ENCODE measurements around the gene FAM47B. TPM values are rescaled to one million over a fixed set of nuclear protein-coding genes. Genes with fewer than 3 reads are reported as not detected.

FAM47B gene
- not detected for total RNA-seq

GRCh38 chrX:34942496-34942895 lies at the start of gene FAM47B:
FAM47B (plus strand) TSS chrX:34942796; CDS start chrX:34942832, 36 bp downstream.
- no peak for DNase-seq (ENCODE audit: extremely low spot score in 2 of 2)

GRCh38 chrX:34893741-34894140 lies 48.9 kb upstream of the FAM47B start:
- TF ChIP-seq POLR2AphosphoS5 (IDR thresholded peaks at IDR 0.05; ENCODE audit: insufficient read depth in 1 of 2, low read depth in 1 of 2), result no peak
- TF ChIP-seq CTCF (IDR thresholded peaks at IDR 0.05), result no peak
- no peak for TF ChIP-seq POLR2A (IDR thresholded peaks at IDR 0.05)
- Histone ChIP-seq H3K9me3 (no peaks in the 10 kb centered on the region), H3K27ac (no peak overlapping the region), H3K27me3 (no peaks in the 10 kb centered on the region), H3K4me3 (no peak overlapping the region), H3K36me3 (no peaks in the 10 kb centered on the region), H3K4me1 (no peaks in the 10 kb centered on the region)
- intact Hi-C loops (cut with DNase I), result no loop called here
- no peak for DNase-seq (ENCODE audit: extremely low spot score in 2 of 2)

More at GRCh38 chrX:34942496-34942895, at the start of gene FAM47B:
- TF ChIP-seq POLR2A (IDR thresholded peaks at IDR 0.05), result no peak
- no peak within 1 kb of the TSS for H3K4me3 ChIP-seq
- no peaks in the 10 kb centered on the region for H3K27me3 ChIP-seq
- intact Hi-C loops (cut with DNase I), result no loop called here
- no peak within 1 kb of the TSS for H3K27ac ChIP-seq
- no peaks in the 10 kb centered on the region for H3K36me3 ChIP-seq
- H3K4me1 ChIP-seq, result no peaks in the 10 kb centered on the region
- H3K9me3 ChIP-seq, result no peaks in the 10 kb centered on the region

- no peak overlapping the region for H3K27ac ChIP-seq
- H3K36me3 ChIP-seq, result no peaks in the 10 kb centered on the region
- no peak overlapping the region for H3K4me3 ChIP-seq
- no peak for DNase-seq (ENCODE audit: extremely low spot score in 2 of 2)
- intact Hi-C loops (cut with DNase I), result no loop called here
- no peaks in the 10 kb centered on the region for H3K27me3 ChIP-seq
- H3K4me1 ChIP-seq, result no peaks in the 10 kb centered on the region
- no peaks in the 10 kb centered on the region for H3K9me3 ChIP-seq
- TF ChIP-seq CTCF (IDR thresholded peaks at IDR 0.05), result no peak
Observed at GRCh38 chrX:34900691-34901090, 41.9 kb upstream of the FAM47B start.

GRCh38 chrX:34901761-34902160 lies 40.8 kb upstream of the FAM47B start:
- no peaks in the 10 kb centered on the region for H3K27me3 ChIP-seq
- TF ChIP-seq CTCF (IDR thresholded peaks at IDR 0.05) (no peak), POLR2AphosphoS5 (IDR thresholded peaks at IDR 0.05; ENCODE audit: insufficient read depth in 1 of 2, low read depth in 1 of 2) (no peak), POLR2A (IDR thresholded peaks at IDR 0.05) (no peak)
- no peaks in the 10 kb centered on the region for H3K4me1 ChIP-seq
- no peak overlapping the region for H3K27ac ChIP-seq
- DNase-seq (ENCODE audit: extremely low spot score in 2 of 2), result no peak
- H3K36me3 ChIP-seq, result no peaks in the 10 kb centered on the region
- no peak overlapping the region for H3K4me3 ChIP-seq
- H3K9me3 ChIP-seq, result no peaks in the 10 kb centered on the region
- intact Hi-C loops (cut with DNase I), result no loop called here

- TF ChIP-seq CTCF (IDR thresholded peaks at IDR 0.05), result no peak
- TF ChIP-seq POLR2A (IDR thresholded peaks at IDR 0.05), result no peak
- TF ChIP-seq POLR2AphosphoS5 (IDR thresholded peaks at IDR 0.05; ENCODE audit: insufficient read depth in 1 of 2, low read depth in 1 of 2), result no peak
- DNase-seq (ENCODE audit: extremely low spot score in 2 of 2), result no peak
- Histone ChIP-seq H3K27me3 (no peaks in the 10 kb centered on the region), H3K9me3 (no peaks in the 10 kb centered on the region), H3K27ac (no peak overlapping the region), H3K4me1 (no peaks in the 10 kb centered on the region), H3K36me3 (no peaks in the 10 kb centered on the region), H3K4me3 (no peak overlapping the region)
- intact Hi-C loops (cut with DNase I), result no loop called here
Observed at GRCh38 chrX:34903316-34903715, 39.3 kb upstream of the FAM47B start.

GRCh38 chrX:34909151-34909550 lies 33.4 kb upstream of the FAM47B start:
- Histone ChIP-seq H3K4me1 (no peaks in the 10 kb centered on the region), H3K27ac (no peak overlapping the region), H3K27me3 (no peaks in the 10 kb centered on the region), H3K4me3 (no peak overlapping the region), H3K9me3 (no peaks in the 10 kb centered on the region), H3K36me3 (no peaks in the 10 kb centered on the region)
- TF ChIP-seq POLR2AphosphoS5 (IDR thresholded peaks at IDR 0.05; ENCODE audit: insufficient read depth in 1 of 2, low read depth in 1 of 2) (no peak), CTCF (IDR thresholded peaks at IDR 0.05) (no peak), POLR2A (IDR thresholded peaks at IDR 0.05) (no peak)
- DNase-seq (ENCODE audit: extremely low spot score in 2 of 2), result no peak
- intact Hi-C loops (cut with DNase I), result no loop called here
